ENCODE data around the gene DLG2.

DNA sequence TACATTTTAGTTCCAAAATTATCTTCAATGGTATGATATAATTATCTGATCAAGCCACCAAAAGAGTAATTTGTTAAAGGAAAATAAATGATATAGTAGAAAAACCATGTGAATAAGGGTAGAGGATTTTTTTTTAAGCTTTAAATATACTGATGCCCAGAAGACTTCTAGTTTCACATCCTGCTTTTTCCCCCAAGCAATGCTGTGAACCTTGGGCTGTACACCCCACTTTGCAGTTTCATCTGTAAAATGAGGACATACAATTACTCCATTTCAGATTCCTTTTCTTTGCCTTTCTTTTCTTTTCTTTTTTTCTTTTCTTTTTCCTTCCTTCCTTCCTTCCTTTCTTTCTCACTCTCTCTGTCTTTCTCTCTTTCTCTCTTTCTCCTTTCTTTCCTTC is 1125.4 kb downstream of the DLG2 start:
- TF ChIP-seq, protein P1, sequence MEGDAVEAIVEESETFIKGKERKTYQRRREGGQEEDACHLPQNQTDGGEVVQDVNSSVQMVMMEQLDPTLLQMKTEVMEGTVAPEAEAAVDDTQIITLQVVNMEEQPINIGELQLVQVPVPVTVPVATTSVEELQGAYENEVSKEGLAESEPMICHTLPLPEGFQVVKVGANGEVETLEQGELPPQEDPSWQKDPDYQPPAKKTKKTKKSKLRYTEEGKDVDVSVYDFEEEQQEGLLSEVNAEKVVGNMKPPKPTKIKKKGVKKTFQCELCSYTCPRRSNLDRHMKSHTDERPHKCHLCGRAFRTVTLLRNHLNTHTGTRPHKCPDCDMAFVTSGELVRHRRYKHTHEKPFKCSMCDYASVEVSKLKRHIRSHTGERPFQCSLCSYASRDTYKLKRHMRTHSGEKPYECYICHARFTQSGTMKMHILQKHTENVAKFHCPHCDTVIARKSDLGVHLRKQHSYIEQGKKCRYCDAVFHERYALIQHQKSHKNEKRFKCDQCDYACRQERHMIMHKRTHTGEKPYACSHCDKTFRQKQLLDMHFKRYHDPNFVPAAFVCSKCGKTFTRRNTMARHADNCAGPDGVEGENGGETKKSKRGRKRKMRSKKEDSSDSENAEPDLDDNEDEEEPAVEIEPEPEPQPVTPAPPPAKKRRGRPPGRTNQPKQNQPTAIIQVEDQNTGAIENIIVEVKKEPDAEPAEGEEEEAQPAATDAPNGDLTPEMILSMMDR (conservative IDR thresholded peaks at IDR 0.05; ENCODE audit: low read depth, low read length): no peak
- TF ChIP-seq POLR2A (IDR thresholded peaks at IDR 0.05; ENCODE audit: low read depth, low read length) (no peak), MAZ (IDR thresholded peaks at IDR 0.05; ENCODE audit: borderline replicate concordance, low read depth, low read length) (no peak), NFE2L2 (IDR thresholded peaks at IDR 0.05; ENCODE audit: low read depth, low read length) (no peak), MAFK (IDR thresholded peaks at IDR 0.05; ENCODE audit: low read depth, low read length) (no peak), CEBPB (IDR thresholded peaks at IDR 0.05; ENCODE audit: low read depth, low read length) (no peak), RFX5 (IDR thresholded peaks at IDR 0.05; ENCODE audit: low read depth, low read length) (no peak), MXI1 (IDR thresholded peaks at IDR 0.05; ENCODE audit: borderline replicate concordance, low read depth, low read length) (no peak)
- TF ChIP-seq, protein P2, sequence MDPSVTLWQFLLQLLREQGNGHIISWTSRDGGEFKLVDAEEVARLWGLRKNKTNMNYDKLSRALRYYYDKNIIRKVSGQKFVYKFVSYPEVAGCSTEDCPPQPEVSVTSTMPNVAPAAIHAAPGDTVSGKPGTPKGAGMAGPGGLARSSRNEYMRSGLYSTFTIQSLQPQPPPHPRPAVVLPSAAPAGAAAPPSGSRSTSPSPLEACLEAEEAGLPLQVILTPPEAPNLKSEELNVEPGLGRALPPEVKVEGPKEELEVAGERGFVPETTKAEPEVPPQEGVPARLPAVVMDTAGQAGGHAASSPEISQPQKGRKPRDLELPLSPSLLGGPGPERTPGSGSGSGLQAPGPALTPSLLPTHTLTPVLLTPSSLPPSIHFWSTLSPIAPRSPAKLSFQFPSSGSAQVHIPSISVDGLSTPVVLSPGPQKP (IDR thresholded peaks at IDR 0.05; ENCODE audit: borderline replicate concordance, low read depth, low read length): no peak
- TF ChIP-seq, protein P3, sequence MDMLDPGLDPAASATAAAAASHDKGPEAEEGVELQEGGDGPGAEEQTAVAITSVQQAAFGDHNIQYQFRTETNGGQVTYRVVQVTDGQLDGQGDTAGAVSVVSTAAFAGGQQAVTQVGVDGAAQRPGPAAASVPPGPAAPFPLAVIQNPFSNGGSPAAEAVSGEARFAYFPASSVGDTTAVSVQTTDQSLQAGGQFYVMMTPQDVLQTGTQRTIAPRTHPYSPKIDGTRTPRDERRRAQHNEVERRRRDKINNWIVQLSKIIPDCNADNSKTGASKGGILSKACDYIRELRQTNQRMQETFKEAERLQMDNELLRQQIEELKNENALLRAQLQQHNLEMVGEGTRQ (IDR thresholded peaks at IDR 0.05; ENCODE audit: low read depth, low read length): no peak

Data from IMR-90 (cell line).